RWPE2 (cell line): ENCODE data around the gene EPB41L3.
"Not testable (repeated sequence)": the region's sequence is repeated elsewhere in the genome, so short reads cannot be mapped to it uniquely, and the experiment has no call there.

ENCODE experiments used
- ATAC-seq: fragments of 200-7000 bp; cut with Tn5 transposase; 3 replicates; pipeline ENCODE4 v1.9.1; 2021; ENCODE audit warnings: low read depth
- DNase-seq: peaks from one replicate; pipeline ENCODE4 v3.0.0-alpha.2; 2020; ENCODE audit warnings: low spot score
- H3K27ac ChIP-seq: fragments of 450-650 bp; 2 replicates; pipeline ENCODE4 v1.5.1; 2017; ENCODE audit warnings: mild to moderate bottlenecking; ENCODE audit not compliant: poor library complexity, severe bottlenecking
- H3K27me3 ChIP-seq: fragments of 250-450 bp; sonication (Bioruptor Pico); 2 replicates; pipeline ENCODE4 v1.5.1; 2021; ENCODE audit warnings: mild to moderate bottlenecking, moderate library complexity; ENCODE audit not compliant: insufficient read depth, poor library complexity, severe bottlenecking
- H3K36me3 ChIP-seq: fragments of 250-450 bp; sonication (Bioruptor Pico); 2 replicates; pipeline ENCODE4 v1.5.1; 2020; ENCODE audit warnings: low read depth, mild to moderate bottlenecking, moderate library complexity
- H3K4me1 ChIP-seq: fragments of 250-450 bp; sonication (Bioruptor Pico); 2 replicates; pipeline ENCODE4 v1.5.1; 2021; ENCODE audit warnings: mild to moderate bottlenecking, moderate library complexity; ENCODE audit not compliant: insufficient read depth, poor library complexity, severe bottlenecking
- H3K4me3 ChIP-seq: fragments of 250-450 bp; sonication (Bioruptor Pico); 2 replicates; pipeline ENCODE4 v1.5.1; 2021; ENCODE audit warnings: mild to moderate bottlenecking, moderate library complexity; ENCODE audit not compliant: severe bottlenecking
- H3K9me3 ChIP-seq: fragments of 250-450 bp; sonication (Bioruptor Pico); 2 replicates; pipeline ENCODE4 v1.5.1; 2021; ENCODE audit warnings: mild to moderate bottlenecking, moderate library complexity; ENCODE audit not compliant: severe bottlenecking
- CTCF ChIP-seq: fragments of 450-650 bp; IDR thresholded peaks from one replicate; pipeline ENCODE4 v1.5.1; 2017; ENCODE audit warnings: mild to moderate bottlenecking, moderate library complexity; ENCODE audit not compliant: poor library complexity, severe bottlenecking

Gene EPB41L3

GRCh38 chr18:5490753-5491480 is 52.9 kb downstream of the EPB41L3 start:
- peaks cover 16% of the 10 kb centered on the region for H3K27me3 ChIP-seq
- ATAC-seq (no peak), DNase-seq (no peak)
- no peak for TF ChIP-seq CTCF
- H3K9me3 ChIP-seq = peaks cover 2% of the 10 kb centered on the region
- no peak overlapping the region for H3K4me3 ChIP-seq
- no peak overlapping the region for H3K27ac ChIP-seq
- H3K36me3 ChIP-seq = no peaks in the 10 kb centered on the region
- no peaks in the 10 kb centered on the region for H3K4me1 ChIP-seq

- ATAC-seq (peak; percentile 51; the same call in 2 of the 3 replicates), DNase-seq (no peak)
- H3K27ac ChIP-seq = no peak overlapping the region
- TF ChIP-seq CTCF = no peak
- no peaks in the 10 kb centered on the region for H3K4me1 ChIP-seq
- peaks cover 2% of the 10 kb centered on the region for H3K9me3 ChIP-seq
- H3K27me3 ChIP-seq = peaks cover 16% of the 10 kb centered on the region
- no peak overlapping the region for H3K4me3 ChIP-seq
- H3K36me3 ChIP-seq = no peaks in the 10 kb centered on the region
These were observed 55.0 kb downstream of the EPB41L3 start for GRCh38 chr18:5488844-5489243.

GRCh38 chr18:5488044-5488443 is 55.8 kb downstream of the EPB41L3 start:
- not testable (repeated sequence) for ATAC-seq, H3K9me3 ChIP-seq, H3K36me3 ChIP-seq, H3K27ac ChIP-seq, H3K4me3 ChIP-seq, DNase-seq, H3K4me1 ChIP-seq
- peaks cover 16% of the 10 kb centered on the region for H3K27me3 ChIP-seq

- TF ChIP-seq CTCF = no peak
- no peak overlapping the region for H3K27ac ChIP-seq
- peaks cover 6% of the 10 kb centered on the region for H3K27me3 ChIP-seq
- ATAC-seq = no peak
- H3K4me1 ChIP-seq = no peaks in the 10 kb centered on the region
- no peaks in the 10 kb centered on the region for H3K36me3 ChIP-seq
- no peak overlapping the region for H3K4me3 ChIP-seq
- peaks cover 2% of the 10 kb centered on the region for H3K9me3 ChIP-seq
- DNase-seq = no peak
These were observed 59.3 kb downstream of the EPB41L3 start for GRCh38 chr18:5484526-5484925.

- Histone ChIP-seq H3K36me3 (no peaks in the 10 kb centered on the region), H3K27ac (no peak overlapping the region), H3K4me3 (no peak overlapping the region), H3K4me1 (no peaks in the 10 kb centered on the region), H3K27me3 (no peaks in the 10 kb centered on the region), H3K9me3 (no peaks in the 10 kb centered on the region)
- no peak for ATAC-seq
- no peak for DNase-seq
- no peak for TF ChIP-seq CTCF
These were observed 62.2 kb downstream of the EPB41L3 start for GRCh38 chr18:5481621-5482020.
